HG03025 (cell line): ENCODE results near the gene FHOD3.

Experiments
- ATAC-seq: cut with Tn5 transposase; IDR thresholded peaks from one replicate; pipeline ENCODE4 v1.9.1; 2021; ENCODE audit warnings: mild to moderate bottlenecking, moderate library complexity; ENCODE audit not compliant: unreplicated experiment, low FRiP score

FHOD3 gene

DNA sequence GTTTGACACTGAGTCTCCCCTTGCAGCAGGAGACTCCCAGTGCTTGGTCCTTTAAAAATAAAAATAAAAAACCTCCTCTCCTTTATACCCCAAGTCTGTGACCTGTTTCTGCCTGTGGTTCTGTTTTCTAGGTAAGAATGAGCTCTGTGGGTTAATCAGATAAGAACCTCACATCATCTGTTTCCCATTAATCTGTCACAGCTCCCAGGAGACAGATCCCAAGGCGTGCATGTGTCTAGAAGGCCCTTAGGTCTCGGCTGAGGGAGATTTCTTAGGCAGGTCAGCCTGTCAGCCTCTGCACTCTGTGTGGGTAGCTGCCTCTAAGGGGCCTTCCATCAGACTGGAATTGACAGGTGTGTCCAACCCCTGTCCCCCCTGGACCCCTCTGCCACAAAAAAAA lies 80.7 kb downstream of the FHOD3 start:
- no peak for ATAC-seq

DNA sequence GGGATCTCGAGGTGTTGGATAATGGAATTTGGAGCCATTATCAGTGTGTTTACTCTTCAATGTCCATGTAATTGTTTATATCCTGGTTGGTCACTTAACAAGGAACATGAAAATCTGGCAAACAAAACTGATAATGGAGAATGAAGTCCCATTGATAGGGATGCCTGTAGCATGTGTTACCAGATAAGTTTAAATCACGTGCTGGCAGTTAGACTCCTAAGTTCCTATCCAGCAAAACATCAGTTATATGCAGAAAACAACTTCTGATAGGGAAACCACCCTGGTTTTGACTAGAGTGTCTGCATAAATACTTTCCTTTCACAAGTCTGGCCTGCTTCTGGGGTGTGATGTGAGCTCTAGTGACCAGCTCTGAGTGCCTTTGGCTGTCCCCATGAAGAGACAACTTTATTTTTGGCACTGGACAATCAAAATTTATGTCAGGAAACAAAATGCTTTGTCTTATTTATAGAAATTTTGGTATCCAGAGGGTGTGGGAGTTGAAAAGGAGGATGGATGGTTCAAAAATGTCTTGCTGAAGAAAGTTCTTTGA lies 82.0 kb downstream of the FHOD3 start:
- no peak for ATAC-seq

DNA sequence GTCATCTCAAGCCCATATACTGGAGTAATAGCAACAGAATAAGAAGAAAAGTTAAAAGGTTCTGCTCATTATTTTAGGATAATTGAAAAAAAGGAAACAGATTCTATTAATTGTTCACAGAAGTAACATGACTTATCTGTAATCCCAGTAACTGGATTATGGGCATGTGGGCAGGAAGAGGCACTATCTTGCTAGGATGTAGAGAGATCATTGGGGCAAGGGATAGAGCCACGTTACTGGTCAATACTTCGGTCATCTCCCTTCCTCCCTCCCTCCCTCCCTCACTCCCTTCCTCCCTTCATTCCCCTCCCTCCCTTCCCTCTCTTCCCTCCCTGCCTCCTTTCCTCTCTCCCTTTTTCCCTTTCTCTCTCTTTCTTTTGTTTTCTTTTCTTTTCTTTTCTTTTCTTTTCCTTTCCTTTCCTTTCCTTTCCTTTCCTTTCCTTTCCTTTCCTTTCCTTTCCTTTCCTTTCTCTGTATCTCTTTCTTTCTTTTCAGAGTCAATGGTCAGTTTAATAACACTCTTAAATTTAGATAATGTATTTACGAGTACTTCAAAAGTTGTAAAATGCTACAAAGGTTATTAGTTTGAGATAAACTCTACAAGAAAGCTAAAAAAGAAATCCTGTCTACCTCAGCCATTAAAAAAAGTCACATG lies 82.8 kb downstream of the FHOD3 start:
- no peak for ATAC-seq

DNA sequence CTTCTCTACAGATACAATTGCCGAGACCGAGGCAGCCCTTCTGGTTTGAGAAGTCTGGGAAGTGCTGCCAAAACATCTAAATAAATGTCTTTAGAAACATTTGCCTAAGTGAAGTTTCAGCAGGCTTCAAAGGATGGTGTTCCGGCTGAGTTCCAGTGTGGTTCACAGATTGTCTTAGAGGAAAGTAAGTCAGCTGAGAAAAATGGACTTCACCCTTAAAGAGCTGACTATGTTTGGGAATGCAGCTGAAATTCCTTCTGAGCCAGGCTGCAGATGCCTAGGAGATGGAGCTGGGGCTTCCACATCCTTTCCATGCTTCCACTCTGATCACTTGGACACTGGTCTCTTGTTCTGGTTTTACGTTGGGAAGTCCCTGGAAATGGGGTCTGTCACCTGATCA lies 83.6 kb downstream of the FHOD3 start:
- no peak for ATAC-seq

DNA sequence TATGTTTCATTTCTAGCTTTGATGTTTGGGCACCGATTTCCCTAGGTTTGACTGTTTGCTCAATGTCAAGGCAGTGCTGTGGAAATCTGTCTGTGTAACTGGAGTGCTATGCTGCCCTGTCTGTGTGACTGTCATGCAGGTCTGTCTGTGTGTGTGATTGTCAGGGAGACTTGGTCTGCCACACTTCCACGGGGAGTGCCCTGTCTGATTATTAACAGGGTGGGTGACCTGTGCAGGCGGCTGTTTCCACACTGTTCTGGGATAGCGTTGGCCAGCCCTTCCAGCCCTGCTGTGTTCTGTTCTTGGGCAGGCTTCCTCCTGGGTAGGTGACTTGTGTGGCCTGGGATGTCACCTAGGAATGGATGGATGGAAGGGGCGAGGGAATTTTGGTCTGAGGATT lies 85.3 kb downstream of the FHOD3 start:
- ATAC-seq = no peak

DNA sequence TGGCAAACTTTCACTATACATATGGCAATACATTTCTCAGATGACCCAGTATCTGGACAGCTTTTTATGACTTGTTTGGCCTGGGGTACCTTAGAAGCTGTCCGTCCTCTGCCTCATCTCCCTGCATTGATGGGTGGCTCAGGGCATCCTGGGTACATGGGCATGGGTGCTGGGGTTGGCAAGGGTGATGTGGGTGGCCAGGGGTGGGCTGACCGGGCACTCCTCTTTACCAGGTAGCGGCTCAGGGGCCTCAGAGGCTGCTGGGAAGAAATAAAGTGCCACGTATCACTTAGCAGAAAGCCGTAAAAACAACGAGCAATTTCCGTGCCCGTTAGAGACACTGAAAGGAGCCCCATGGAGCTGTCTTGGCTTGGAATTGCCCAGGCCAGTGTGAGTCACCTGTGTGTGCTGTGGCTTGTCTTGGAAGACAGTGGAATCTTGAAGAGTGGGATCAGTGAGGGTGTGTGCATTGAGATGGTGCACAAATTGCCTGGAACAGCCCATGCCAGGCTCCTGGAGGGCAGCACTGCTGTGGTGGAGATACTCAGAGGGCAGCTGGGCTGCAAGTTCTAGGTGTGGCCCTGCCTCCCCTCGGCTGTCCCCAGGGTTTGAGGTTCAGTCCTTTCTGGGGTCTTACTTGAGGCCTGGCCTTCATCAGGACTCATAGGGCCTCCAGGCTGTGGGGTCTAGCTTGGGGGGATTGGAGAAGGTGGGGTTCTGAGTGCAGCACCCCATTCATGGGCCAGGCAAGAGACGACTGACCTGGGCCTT lies 88.8 kb downstream of the FHOD3 start:
- no peak for ATAC-seq

DNA sequence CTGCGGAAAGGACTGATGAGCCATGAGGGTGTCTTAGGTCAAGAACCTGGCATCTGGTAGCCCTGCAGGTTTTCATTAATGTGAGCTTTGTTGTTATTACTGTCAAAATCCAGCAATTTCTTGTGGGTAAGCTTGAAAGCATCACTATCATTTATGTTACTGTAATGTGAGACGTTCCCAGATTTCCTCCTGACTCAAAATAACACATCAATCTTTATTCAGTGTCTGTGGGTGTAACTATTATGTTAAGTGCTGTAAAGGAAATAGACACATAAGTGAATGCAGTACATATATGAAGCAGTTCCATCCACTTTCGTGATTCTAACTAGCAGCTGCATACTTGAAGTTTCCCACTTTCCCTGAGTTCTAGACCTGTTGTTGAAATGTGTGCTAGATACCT lies 89.8 kb downstream of the FHOD3 start:
- no peak for ATAC-seq

DNA sequence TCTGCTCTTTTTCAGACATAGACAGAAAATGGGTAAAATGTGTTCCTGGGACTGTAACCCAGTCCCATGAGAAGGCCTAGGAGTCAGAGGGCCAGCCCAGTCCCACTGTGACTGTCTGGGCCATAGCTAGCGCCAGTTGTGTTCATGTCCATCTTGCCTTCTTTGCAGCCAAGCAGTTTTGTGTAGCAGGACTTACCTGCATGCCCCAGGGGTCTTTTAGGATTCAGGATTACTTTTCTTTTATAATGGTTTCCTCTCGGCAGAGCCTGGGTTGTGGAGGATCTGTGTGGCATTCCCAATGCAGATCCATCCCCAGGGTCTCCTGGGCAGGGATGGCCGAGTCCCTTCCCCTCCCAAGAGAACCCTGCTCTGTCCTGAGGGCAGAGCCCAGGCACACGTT lies 90.8 kb downstream of the FHOD3 start:
- no peak for ATAC-seq

DNA sequence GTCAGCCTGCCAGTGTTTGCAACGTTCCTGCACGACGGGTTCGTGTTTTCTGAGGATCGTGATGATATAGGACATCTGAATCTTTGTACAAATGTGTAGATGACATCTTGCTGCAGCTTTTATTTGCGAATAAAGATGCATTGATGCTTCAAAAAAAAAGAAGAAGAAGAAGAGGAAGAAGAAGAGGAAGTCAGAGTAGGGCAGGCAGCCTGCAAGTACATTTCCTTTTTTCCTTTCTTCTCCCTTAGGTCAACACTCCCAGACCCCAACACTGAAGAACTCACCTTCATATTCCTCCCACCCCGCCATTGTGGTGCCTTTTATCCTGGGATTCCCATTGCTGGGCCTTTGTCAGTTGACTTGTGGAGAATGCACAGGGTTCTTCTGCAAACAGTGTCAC lies 91.5 kb downstream of the FHOD3 start:
- no peak for ATAC-seq

DNA sequence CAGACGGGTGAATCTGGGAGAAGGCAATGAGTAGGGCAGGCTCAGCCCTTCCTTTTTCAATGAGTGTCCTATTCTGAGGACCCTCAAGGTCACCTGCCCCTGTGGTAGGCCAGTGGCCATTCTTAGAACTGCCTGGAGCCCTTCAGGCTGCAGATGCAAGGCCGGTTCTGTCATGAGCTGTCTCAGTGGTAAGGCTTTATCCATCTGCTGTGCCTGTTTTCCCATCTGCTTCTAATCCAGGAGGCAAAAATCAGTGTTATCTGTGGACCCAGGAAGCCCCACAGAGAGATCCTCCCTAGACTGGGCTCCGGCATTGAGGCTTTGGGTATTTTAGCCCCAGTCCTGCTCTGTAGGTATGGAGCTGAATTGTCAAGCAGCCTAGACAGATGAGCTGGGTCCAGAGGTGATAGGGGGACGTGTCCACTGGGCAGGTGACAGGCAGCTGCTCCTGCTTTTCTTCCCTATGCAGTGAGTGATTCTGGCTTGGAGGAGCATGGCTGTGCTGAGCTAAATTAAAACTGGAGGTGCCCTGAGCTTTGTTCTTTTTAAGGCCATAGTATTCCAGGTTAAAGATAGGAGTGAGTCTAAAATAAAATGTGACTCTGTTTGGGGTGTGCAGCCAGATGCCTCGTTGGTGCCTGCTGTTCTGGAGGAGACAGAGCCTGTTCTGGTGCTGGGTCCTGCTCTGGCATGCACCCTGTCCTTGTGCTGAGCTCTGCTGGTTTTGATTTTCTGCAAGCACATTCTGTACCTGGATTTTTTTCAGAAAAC lies 92.5 kb downstream of the FHOD3 start:
- no peak for ATAC-seq

DNA sequence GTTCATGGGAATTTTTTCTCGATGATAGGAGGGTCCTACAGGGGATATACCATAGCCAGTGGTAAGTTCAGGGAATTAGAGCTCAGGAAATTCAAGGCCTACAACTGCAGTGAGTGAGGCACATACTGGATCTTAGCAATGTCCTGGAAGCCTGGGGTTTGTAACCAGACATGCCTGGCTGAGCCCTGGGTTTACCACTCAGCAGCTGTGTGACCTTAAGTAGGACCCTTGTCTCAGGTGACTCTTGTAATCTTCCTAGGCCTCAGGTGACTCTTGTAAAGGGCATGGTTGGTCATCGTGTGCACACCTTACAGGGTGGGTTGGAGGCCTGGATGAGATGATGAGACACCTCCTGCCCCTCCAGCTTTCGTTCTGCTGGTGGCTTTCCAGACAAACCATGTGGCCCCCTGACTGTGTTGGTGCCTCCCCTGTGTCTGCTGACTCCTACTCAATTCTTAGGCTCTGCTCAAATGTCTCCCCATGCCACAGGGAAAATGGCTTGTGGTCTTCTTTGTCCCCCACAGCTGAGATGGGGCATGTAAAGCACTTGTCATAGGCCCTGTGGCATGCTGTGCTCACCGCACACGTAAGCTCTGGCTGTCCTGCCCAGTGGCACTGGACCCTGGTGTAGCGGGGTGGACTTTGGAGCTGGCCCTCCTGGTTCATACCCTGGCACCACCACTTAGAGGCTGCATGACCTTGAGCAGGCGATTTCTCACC lies 94.1 kb downstream of the FHOD3 start:
- ATAC-seq = no peak

DNA sequence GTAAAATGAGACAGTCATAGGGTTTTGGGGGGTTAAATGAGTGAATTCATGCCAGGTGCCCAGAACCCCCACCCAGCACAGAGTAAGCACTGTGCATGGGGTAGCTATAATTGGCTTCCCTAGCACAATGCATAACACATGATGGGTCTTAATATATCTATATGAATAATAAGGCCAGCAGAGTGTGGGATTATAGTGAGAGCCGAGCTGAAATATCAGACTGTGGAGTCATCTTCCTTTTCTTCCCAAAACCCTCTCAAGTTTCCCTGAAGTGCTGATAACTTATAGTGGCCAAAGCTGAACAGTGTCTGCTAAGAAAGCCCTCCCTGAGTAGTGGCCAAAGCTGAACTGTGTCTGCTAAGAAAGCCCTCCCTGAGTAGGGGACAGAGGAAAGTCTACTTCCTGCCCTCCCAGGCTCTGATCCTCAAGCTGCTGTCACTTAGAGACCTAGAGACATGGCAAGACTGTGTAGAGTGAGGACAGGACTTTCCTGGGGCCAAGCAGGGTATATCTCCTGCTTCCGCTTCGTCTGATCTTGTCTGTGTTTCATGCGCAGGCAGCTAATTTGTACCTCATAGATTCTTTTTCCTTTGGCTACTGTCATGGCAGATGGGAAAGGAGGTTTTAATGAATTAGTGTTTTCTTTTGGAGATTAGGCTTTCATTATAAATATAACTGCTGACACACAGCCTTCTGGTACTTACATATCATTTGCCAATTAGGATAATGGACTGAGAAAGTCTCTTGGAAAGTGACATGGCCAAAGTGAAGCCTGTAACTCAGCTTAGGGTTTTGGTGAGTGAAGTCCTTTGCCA lies 94.9 kb downstream of the FHOD3 start:
- ATAC-seq = no peak

DNA sequence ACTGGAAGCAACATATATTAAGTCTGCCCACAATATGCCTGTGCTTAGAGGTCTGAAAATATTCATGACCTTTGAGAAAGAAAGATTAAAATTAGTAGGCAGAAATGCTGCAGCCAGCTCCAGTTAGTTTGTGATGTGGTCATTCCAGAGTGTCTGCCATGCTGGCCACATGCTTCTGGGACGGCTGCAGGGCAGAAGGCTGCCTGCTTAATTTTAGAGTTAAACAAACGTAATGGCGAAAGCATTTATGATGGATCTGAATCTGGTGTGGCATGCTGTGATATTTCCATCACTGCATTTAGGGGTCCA lies 95.4 kb downstream of the FHOD3 start:
- no peak for ATAC-seq

DNA sequence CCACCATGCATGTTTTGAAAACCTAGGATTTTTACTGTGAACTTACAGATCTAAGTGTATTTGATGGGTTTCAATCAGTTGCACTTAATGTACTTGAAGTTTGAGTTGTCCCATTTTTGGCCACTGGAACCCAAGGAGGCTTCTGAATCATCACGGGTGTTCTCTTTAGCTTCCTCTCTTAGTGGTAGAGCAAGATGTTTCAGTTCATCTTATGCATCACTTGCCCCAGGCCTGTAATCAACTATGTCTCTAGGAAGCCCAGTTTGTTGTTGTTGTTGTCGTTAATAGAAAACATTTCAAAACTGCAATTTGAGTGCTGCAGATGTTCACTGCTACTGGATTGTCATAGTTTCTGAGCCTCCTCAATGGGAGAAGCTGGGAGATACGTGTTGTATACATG lies 97.0 kb downstream of the FHOD3 start:
- no peak for ATAC-seq

DNA sequence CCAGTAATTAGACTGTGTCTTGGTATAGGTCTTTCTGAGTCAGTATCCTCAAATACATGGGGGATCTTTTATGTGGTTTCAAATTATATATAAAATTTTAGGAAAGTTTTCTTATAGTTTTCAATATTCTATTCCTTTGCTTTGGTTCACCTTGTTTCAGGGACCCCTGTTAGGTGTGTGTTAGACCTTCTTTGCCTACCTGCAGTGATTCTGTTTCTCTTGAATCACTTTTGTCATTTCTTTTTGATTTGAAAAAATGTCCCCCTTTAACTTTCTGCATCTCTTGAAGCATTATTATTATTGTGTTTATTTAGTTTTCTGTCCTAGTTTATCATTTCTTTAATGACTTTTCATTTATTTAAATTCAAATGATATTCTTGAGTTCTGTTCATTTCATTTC lies 98.7 kb downstream of the FHOD3 start:
- ATAC-seq = no peak

DNA sequence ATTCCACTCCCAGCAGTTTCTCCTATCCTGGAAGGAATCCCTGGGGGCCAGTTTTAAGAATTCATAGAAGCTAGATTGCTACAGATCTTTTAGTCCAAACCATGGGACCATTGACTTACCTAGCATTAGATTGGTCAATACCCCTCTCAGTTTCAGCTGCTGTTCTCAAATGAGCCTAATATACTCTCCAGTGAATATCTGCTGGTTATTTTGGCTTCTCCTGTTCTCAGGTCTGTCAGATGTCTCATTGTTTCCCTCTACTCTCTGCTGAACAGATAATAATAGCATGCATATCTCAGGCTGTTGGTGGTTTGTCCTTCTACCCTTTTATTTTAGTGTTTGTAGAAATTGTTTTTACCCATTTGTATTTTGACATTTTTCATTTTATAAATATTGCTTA lies 99.5 kb downstream of the FHOD3 start:
- ATAC-seq = no peak

DNA sequence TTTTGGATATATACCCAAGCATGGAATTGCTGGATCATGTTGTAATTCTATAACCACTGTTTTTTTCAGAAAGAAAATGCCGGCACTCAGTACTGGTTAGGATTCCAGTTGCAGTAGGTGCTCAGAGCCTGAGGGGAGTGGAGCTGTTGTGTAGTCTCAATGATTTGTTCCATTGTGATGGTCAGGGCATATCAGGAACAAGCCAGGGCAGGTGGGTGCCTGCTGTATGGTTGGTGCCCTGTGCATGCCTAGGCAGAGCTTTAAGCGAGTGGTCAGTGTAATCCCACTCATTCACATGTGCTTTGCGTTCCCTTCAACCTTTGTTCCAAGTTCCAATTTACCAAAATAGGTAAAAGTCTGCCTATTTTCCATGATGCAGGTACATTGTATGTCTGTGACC lies 100.9 kb downstream of the FHOD3 start:
- ATAC-seq = no peak

DNA sequence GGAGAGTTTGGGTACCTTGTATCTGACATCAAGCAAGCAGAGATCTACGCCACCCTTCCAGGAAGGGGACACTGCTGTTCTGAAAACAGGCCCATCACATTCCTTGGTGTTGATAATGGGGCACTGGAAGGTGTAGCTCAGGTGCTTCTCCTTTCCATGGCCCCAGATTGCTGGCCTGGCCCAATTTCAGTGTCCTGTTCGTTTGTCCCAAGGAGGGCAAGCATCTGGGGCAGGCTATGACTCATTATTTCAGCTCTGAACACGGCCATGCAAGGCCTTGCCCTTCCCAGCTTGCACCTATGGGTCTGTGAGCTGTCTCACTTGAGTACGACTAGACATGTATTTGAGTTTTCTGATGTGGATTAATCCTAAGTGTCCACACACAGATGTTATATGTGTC lies 101.5 kb downstream of the FHOD3 start:
- no peak for ATAC-seq

DNA sequence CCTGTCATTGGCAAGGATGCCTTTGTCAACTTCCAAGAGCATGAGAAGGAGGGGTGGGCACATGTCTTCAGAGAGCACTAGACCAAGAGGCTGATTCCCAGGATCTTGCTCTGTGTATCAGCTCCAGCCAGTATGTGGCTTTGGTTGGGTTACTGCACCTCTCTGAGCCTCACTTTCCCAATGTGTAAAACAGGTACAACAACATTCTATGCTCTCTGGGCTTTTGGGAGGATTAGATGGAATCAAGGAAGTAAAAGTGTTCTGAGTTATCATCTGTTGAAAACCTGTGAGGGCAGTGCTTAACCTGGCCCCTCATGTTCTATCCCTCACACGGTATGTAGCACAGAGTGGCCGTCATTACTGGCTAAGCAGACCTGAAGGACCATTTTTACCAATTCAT lies 103.9 kb downstream of the FHOD3 start:
- ATAC-seq = no peak

DNA sequence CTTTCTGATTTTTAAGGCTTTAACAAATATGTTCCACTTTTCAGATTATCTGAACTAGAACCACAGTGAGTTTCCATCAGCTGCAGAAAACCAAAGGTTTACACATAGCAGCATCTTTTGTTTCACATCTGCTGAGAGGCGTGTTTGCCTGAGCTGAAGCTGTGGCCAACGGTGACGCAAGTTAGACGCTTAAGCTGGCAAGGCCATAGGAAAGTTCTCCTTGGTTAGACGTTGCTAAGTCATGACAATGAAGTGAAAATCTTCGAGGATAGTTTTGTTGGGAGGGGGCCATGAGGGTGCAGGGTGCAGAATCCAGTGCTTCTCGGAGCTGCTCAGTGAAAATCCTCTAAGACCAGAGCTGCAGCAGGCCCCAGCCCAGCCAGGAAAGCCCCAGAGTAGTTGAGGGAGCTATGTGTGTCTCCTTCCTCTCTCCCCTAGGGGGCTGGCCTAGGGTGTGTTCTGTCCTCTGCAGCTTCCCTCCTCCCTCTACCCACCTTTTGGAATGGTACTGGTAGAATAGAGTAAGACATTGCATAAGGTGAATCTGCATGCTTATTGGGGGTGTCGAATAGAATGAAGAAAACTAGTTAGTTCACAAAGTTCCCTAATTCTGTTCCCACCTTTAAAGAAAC lies 105.4 kb downstream of the FHOD3 start:
- no peak for ATAC-seq
